H9 (cell line): ENCODE measurements around the gene TSPAN8. TPM values are rescaled to one million over a fixed set of nuclear protein-coding genes. Genes with fewer than 3 reads are reported as not detected.

Source experiments
- DNase-seq: peaks from one replicate; pipeline ENCODE4 v3.0.0-alpha.2; 2017
- H2AFZ ChIP-seq: one replicate; pipeline ENCODE4 v1.6.1; 2013; ENCODE audit warnings: mild to moderate bottlenecking, low read length, control low read depth, moderate library complexity
- H2AK5ac ChIP-seq: 2 replicates; pipeline ENCODE4 v1.6.1; 2013; ENCODE audit warnings: low read length, control low read depth, mixed read lengths; ENCODE audit not compliant: insufficient read length
- H2BK120ac ChIP-seq: one replicate; pipeline ENCODE4 v1.6.1; 2013; ENCODE audit warnings: low read depth, mild to moderate bottlenecking, low read length, control low read depth, inconsistent platforms; ENCODE audit not compliant: poor library complexity, severe bottlenecking
- H2BK12ac ChIP-seq: 2 replicates; pipeline ENCODE4 v1.6.1; 2013; ENCODE audit warnings: low read length, control low read depth, mixed read lengths, low read depth; ENCODE audit not compliant: insufficient read length
- H2BK15ac ChIP-seq: 2 replicates; pipeline ENCODE4 v1.6.1; 2013; ENCODE audit warnings: low read depth, low read length, control low read depth
- H2BK20ac ChIP-seq: one replicate; pipeline ENCODE4 v1.6.1; 2013; ENCODE audit warnings: low read depth, mild to moderate bottlenecking, low read length, control low read depth, inconsistent platforms; ENCODE audit not compliant: poor library complexity, severe bottlenecking
- H2BK5ac ChIP-seq: 2 replicates; pipeline ENCODE4 v1.6.1; 2013; ENCODE audit warnings: low read length, control low read depth, mixed read lengths; ENCODE audit not compliant: insufficient read length
- H3K14ac ChIP-seq: 2 replicates; pipeline ENCODE4 v1.6.1; 2013; ENCODE audit warnings: low read length, control low read depth; ENCODE audit not compliant: insufficient read depth
- H3K18ac ChIP-seq: 2 replicates; pipeline ENCODE4 v1.6.1; 2013; ENCODE audit warnings: low read depth, mild to moderate bottlenecking, mixed read lengths, low read length, control low read depth; ENCODE audit not compliant: insufficient read length
- H3K23ac ChIP-seq: 2 replicates; pipeline ENCODE4 v1.6.1; 2013; ENCODE audit warnings: low read length, control low read depth, mixed read lengths, low read depth; ENCODE audit not compliant: insufficient read length
- H3K23me2 ChIP-seq: 2 replicates; pipeline ENCODE4 v1.6.1; 2013; ENCODE audit warnings: low read depth, mild to moderate bottlenecking, mixed read lengths, low read length, control low read depth; ENCODE audit not compliant: insufficient read length, poor library complexity, severe bottlenecking
- H3K27ac ChIP-seq: 2 replicates; pipeline ENCODE4 v1.5.1; 2013; ENCODE audit warnings: low read length, control low read depth, mixed read lengths, low read depth; ENCODE audit not compliant: insufficient read length
- H3K27me3 ChIP-seq: 2 replicates; pipeline ENCODE4 v1.6.1; 2013; ENCODE audit warnings: low read length, control low read depth, inconsistent platforms; ENCODE audit not compliant: insufficient read depth
- H3K4ac ChIP-seq: 2 replicates; pipeline ENCODE4 v1.6.1; 2013; ENCODE audit warnings: low read depth, mild to moderate bottlenecking, control low read depth, inconsistent platforms, low read length, moderate library complexity
- H3K4me1 ChIP-seq: 2 replicates; pipeline ENCODE4 v1.6.1; 2013; ENCODE audit warnings: low read length, control low read depth, inconsistent platforms; ENCODE audit not compliant: insufficient read depth
- H3K4me2 ChIP-seq: 2 replicates; pipeline ENCODE4 v1.6.1; 2013; ENCODE audit warnings: low read length, control low read depth, mixed read lengths; ENCODE audit not compliant: insufficient read length, insufficient read depth
- H3K56ac ChIP-seq: 2 replicates; pipeline ENCODE4 v1.6.1; 2013; ENCODE audit warnings: low read depth, mild to moderate bottlenecking, mixed read lengths, low read length, control low read depth; ENCODE audit not compliant: insufficient read length
- H3K79me1 ChIP-seq: 2 replicates; pipeline ENCODE4 v1.6.1; 2013; ENCODE audit warnings: low read depth, mild to moderate bottlenecking, moderate library complexity, low read length, control low read depth, inconsistent platforms; ENCODE audit not compliant: insufficient read depth, poor library complexity, severe bottlenecking
- H3K79me2 ChIP-seq: 2 replicates; pipeline ENCODE4 v1.6.1; 2013; ENCODE audit warnings: low read length, control low read depth, inconsistent platforms; ENCODE audit not compliant: insufficient read depth
- H3K9ac ChIP-seq: 2 replicates; pipeline ENCODE4 v1.6.1; 2013; ENCODE audit warnings: low read length, control low read depth, mixed read lengths; ENCODE audit not compliant: insufficient read length; ENCODE audit errors: extremely low read depth
- H3K9me3 ChIP-seq: one replicate; pipeline ENCODE4 v1.6.1; 2013; ENCODE audit warnings: low read depth, low read length, inconsistent platforms; ENCODE audit not compliant: control insufficient read depth
- H3T11ph ChIP-seq: one replicate; pipeline ENCODE4 v1.6.1; 2013; ENCODE audit warnings: mild to moderate bottlenecking, low read length, control low read depth, inconsistent platforms
- H4K20me1 ChIP-seq: one replicate; pipeline ENCODE4 v1.6.1; 2013; ENCODE audit not compliant: control insufficient read depth, insufficient read length, insufficient read depth
- H4K5ac ChIP-seq: 2 replicates; pipeline ENCODE4 v1.6.1; 2013; ENCODE audit warnings: low read depth, mild to moderate bottlenecking, mixed read lengths, low read length, control low read depth; ENCODE audit not compliant: insufficient read length
- H4K8ac ChIP-seq: replicated peaks from 2 replicates; pipeline ENCODE4 v1.6.1; 2013; ENCODE audit warnings: low read length, control low read depth, mixed read lengths, low read depth; ENCODE audit not compliant: insufficient read length
- H4K91ac ChIP-seq: 2 replicates; pipeline ENCODE4 v1.6.1; 2013; ENCODE audit warnings: low read depth, mild to moderate bottlenecking, moderate library complexity, mixed read lengths, low read length, control low read depth; ENCODE audit not compliant: insufficient read length
- H3K27ac Mint-ChIP-seq, 3 experiments: 2 replicates in 2 of 3; 3 replicates in 1 of 3; pipeline ENCODE4 v1.8.0; 2020 to 2021; ENCODE audit warnings: mixed read lengths in 3 of 3, mild to moderate bottlenecking in 1 of 3, moderate library complexity in 1 of 3
- H3K27me3 Mint-ChIP-seq: 2 replicates; pipeline ENCODE4 v1.8.0; 2021; ENCODE audit warnings: low read depth, mild to moderate bottlenecking, moderate library complexity, mixed read lengths
- H3K36me3 Mint-ChIP-seq, 3 experiments: 2 replicates in 2 of 3; 3 replicates in 1 of 3; pipeline ENCODE4 v1.8.0; 2020 to 2021; ENCODE audit warnings: low read depth in 3 of 3, mixed read lengths in 3 of 3; ENCODE audit not compliant: insufficient read depth in 1 of 3
- H3K4me1 Mint-ChIP-seq, 2 experiments: 2 replicates each; pipeline ENCODE4 v1.8.0; 2020; ENCODE audit warnings: mixed read lengths in 2 of 2
- H3K4me3 Mint-ChIP-seq, 2 experiments: 2 replicates in 1 of 2; 3 replicates in 1 of 2; pipeline ENCODE4 v1.8.0; 2020 to 2021; ENCODE audit warnings: mild to moderate bottlenecking in 2 of 2, mixed read lengths in 2 of 2, moderate library complexity in 1 of 2
- H3K9me3 Mint-ChIP-seq, 2 experiments: 2 replicates in 1 of 2; 3 replicates in 1 of 2; pipeline ENCODE4 v1.8.0; 2020; ENCODE audit warnings: mild to moderate bottlenecking in 2 of 2, mixed read lengths in 2 of 2, moderate library complexity in 1 of 2
- CTCF ChIP-seq: fragments of 200-600 bp; sonication (generic); conservative IDR thresholded peaks from 3 replicates; pipeline ENCODE4 v1.8.0; 2021; ENCODE audit warnings: antibody characterized with exemption, mild to moderate bottlenecking
- WGBS: extraction: QIAGEN DNeasy Blood & Tissue Kit; methylation state at CpG from one replicate; pipeline ENCODE4 v1.1.7; 2013; ENCODE audit warnings: missing lambda C conversion rate, low lambda C conversion rate, mixed read lengths; ENCODE audit not compliant: insufficient read length; ENCODE audit errors: extremely low coverage; 5-methylcytosine and 5-hydroxymethylcytosine counted together
- total RNA-seq: library from RNA; stranded (reverse); gene quantifications from 2 replicates; pipeline ENCODE4 v1.2.1, GENCODE V29; 2021

Gene TSPAN8
- total RNA-seq, 1 experiment from 2014 or later: not detected

GRCh38 chr12:71195338-71195896 lies 37.6 kb upstream of the TSPAN8 start:
- no peak overlapping the region for H3K14ac ChIP-seq
- WGBS: no CpG with 5 or more reads among the region's 5 CpGs
- H3K27me3 Mint-ChIP-seq: no peaks in the 10 kb centered on the region
- peak overlapping the region; percentile 36 to 95 (median 90); a peak in 5 of 7 replicates for H3K27ac Mint-ChIP-seq
- no peak overlapping the region for H2AK5ac ChIP-seq
- peaks cover 3% of the 10 kb centered on the region; the same call in 1 of the 2 replicates for H3K4me1 ChIP-seq
- no peaks in the 10 kb centered on the region for H4K20me1 ChIP-seq
- H2BK120ac ChIP-seq: no peak overlapping the region
- H2BK12ac ChIP-seq: no peak overlapping the region
- H3K27me3 ChIP-seq: no peaks in the 10 kb centered on the region
- H3K18ac ChIP-seq: no peak overlapping the region
- no peak overlapping the region for H4K8ac ChIP-seq
- H2BK5ac ChIP-seq: no peak overlapping the region
- no peak overlapping the region for H2AFZ ChIP-seq
- no peak overlapping the region for H3K27ac ChIP-seq
- no peak overlapping the region for H3K56ac ChIP-seq
- no peak for DNase-seq
- no peak overlapping the region for H2BK15ac ChIP-seq
- no peak overlapping the region for H2BK20ac ChIP-seq
- peaks cover 56 to 59% of the 10 kb centered on the region in 2 experiments for H3K4me1 Mint-ChIP-seq
- H3K4me3 Mint-ChIP-seq: no peak overlapping the region
- no peak overlapping the region for H3K23ac ChIP-seq
- no peak overlapping the region for H3K4ac ChIP-seq
- H3K23me2 ChIP-seq: no peaks in the 10 kb centered on the region
- H3K4me2 ChIP-seq: no peak overlapping the region
- H3K79me2 ChIP-seq: no peaks in the 10 kb centered on the region
- no peak overlapping the region for H3K9ac ChIP-seq
- no peak overlapping the region for H4K91ac ChIP-seq
- no peaks in the 10 kb centered on the region for H3K79me1 ChIP-seq
- no peak for TF ChIP-seq CTCF
- peaks cover 0 to 2% (median 0%) of the 10 kb centered on the region in 3 experiments; a peak in 1 of 7 replicates for H3K36me3 Mint-ChIP-seq
- H3T11ph ChIP-seq: no peak overlapping the region
- H3K9me3 ChIP-seq: no peaks in the 10 kb centered on the region
- H4K5ac ChIP-seq: no peak overlapping the region
- no peaks in the 10 kb centered on the region for H3K9me3 Mint-ChIP-seq
